GM18499 (cell line): Measurements from ENCODE around the gene FAM118B.

Experiments used
- ATAC-seq: cut with Tn5 transposase; IDR thresholded peaks from one replicate; pipeline ENCODE4 v1.9.1; 2021; ENCODE audit warnings: moderate number of reproducible peaks; ENCODE audit not compliant: insufficient read depth, unreplicated experiment

The FAM118B gene

GRCh38 chr11:126265811-126266210, 54.2 kb downstream of the FAM118B start:
- no peak for ATAC-seq

DNA sequence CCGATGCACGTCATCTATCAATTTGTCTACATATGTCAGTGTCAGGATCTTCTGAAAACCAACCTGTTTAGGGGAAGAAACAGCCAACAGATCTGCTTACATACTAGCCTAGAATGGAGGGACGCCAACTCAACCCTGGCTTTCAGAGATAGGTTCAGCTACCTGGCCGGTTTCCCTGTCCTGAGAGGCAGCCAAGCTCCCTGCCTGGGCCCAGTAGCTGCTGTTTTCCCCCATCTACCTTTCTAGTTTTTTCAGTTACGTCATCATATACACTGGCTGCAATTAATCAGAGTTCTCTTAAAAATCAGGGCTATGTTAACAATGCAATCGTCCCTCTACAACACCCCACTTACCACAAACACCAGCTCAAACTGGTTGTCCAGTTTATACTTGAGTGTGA, 56.1 kb downstream of the FAM118B start:
- no peak for ATAC-seq

GRCh38 chr11:126268361-126268707, 56.8 kb downstream of the FAM118B start:
- no peak for ATAC-seq

- ATAC-seq = peak; percentile 94
Measured at GRCh38 chr11:126268708-126269579, 57.4 kb downstream of the FAM118B start, which contains the start of the genes FOXRED1 and SRPRA. TSS of gene FOXRED1 (plus strand) at chr11:126269154. CDS start at chr11:126269207, 53 bp downstream. TSS of gene SRPRA (minus strand) at chr11:126268895. CDS start at chr11:126268804, 91 bp downstream.

DNA sequence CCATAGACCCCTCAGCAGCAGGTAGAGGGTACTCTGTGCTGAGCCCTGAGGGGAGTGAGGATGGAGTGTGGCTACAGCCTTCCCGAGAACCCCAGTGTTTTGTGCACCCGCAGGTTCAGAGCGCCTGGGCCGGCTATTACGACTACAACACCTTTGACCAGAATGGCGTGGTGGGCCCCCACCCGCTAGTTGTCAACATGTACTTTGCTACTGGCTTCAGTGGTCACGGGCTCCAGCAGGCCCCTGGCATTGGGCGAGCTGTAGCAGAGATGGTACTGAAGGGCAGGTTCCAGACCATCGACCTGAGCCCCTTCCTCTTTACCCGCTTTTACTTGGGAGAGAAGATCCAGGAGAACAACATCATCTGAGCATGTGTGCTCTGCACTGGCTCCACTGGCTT, 65.7 kb downstream of the FAM118B start:
- ATAC-seq = no peak

DNA sequence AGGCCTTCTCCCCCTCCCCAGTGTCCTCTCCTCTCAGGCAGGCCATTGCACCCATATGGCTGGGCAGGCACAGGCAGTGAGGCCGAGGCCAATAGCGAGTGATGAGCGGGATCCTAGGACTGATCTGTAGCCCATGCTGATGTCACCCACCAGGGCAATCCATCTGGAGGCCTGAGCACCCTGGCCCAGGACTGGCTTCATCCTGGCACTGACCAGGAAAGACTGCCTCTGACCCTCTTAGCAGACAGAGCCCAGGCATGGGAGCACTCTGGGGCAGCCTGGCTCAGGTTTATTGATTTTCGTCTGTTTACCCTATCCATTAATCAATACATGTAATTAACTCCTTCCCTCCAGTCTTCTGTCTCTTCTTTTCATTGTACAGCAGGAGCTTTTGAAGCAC, 66.2 kb downstream of the FAM118B start:
- ATAC-seq = no peak

DNA sequence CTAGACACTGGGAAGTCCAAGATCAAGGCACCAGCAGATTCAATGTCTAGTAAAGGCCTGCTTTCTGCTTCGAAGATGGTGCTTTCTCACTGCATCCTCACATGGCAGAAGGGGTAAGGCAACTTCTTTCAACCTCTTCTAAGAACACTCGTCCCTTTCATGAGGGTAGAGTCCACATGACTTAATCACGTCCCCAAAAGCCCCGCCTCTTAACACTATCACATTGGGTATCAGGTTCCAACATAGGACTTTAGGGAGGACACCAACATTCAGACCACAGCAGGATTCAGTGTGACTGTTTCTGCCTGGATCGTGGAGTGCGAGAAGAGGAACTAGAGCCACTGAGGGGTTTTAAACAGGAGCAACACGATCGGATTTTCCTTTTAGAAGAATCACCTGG, 67.6 kb downstream of the FAM118B start:
- no peak for ATAC-seq

- no peak for ATAC-seq
Measured at GRCh38 chr11:126280595-126280994, 69.0 kb downstream of the FAM118B start.

GRCh38 chr11:126281245-126281644, 69.7 kb downstream of the FAM118B start:
- no peak for ATAC-seq

- no peak for ATAC-seq
Measured at GRCh38 chr11:126281666-126282175, 70.1 kb downstream of the FAM118B start.

- no peak for ATAC-seq
Measured at GRCh38 chr11:126282361-126282735, 70.8 kb downstream of the FAM118B start.

- no peak for ATAC-seq
Measured at GRCh38 chr11:126282736-126283591, 71.4 kb downstream of the FAM118B start, which contains the start of gene TIRAP. TSS of gene TIRAP (plus strand) at chr11:126283093. CDS start at chr11:126290895, 7,802 bp downstream.

GRCh38 chr11:126284829-126285228, 73.2 kb downstream of the FAM118B start:
- peak; percentile 54 for ATAC-seq

- no peak for ATAC-seq
Measured at GRCh38 chr11:126288237-126288636, 76.7 kb downstream of the FAM118B start.

GRCh38 chr11:126290887-126291286, 79.3 kb downstream of the FAM118B start:
- ATAC-seq = no peak

DNA sequence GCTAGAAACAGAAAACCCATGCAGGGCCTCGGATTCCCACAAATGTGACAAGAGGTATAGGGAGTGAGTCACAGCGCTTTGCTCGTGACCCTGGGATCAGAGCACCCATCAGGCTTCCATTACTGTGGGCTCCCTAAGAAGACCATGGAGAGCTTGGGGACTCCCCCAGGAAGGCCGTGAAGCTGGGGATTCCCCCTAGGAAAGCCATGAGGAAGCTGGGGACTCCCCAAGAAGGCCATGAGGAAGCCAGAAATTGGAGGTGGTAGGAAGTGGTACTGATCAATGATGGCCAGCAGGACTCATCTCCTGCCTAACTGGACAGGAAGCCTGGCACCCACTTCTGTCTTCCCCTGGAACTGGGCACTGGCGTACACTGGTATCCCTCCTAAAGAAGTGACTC, 82.1 kb downstream of the FAM118B start:
- no peak for ATAC-seq

DNA sequence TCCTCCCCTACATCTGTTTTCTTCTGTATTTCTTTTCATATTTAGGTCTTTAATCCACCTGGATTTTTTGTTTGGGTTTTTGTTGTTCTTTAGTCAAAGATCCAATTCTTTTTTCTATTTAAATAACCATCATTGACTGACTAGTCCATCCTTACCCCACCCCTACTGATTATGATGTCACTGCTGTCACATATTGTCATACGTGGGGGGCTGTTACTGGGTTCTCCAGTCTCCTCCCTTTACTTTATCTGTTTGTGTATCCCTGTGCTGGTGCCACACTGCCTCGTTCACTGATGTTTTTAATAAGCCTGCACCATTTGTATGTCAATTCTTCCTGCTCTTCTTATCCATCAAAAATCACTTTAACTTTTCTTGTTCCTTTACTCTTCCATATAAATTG, 85.4 kb downstream of the FAM118B start:
- ATAC-seq = no peak

- peak; percentile 65 for ATAC-seq
Measured at GRCh38 chr11:126303623-126304456, 92.3 kb downstream of the FAM118B start, which contains the start of gene DCPS. TSS of gene DCPS (plus strand) at chr11:126304060. CDS start at chr11:126304081, 21 bp downstream.

DNA sequence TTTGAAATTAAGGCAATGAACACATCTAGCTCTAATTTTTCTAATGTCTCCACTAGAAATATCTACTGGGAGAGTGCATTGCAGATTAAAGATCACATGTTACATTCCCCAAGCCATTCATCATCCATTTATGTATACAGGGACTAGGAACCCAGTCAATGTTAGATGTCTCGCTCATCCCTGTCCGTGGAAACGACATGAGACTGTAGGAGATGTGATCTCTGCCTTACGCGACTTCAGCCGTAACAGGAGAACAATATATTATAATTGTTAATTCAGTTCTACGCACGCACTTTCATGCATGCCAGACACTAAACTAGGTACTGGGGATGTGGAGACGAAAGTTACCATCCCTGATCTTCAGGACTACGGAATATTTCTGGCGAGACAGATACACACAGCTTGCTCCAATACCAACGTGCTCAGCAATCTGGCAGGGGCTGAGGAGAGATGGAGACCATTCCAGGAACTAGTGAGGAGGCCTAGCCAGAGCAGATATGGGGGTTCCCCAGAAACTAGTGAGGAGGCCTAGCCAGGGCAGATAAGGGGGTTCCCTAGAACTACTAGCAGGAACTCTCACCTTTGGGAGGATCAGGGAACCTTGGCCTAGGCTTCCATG, 93.0 kb downstream of the FAM118B start:
- ATAC-seq = no peak
